H9 (cell line): ENCODE results near the gene TNRC6A. TPM values are rescaled to one million over a fixed set of nuclear protein-coding genes. Genes with fewer than 3 reads are reported as not detected.

Experiments
- DNase-seq: peaks from one replicate; pipeline ENCODE4 v3.0.0-alpha.2; 2017
- H2AFZ ChIP-seq: one replicate; pipeline ENCODE4 v1.6.1; 2013; ENCODE audit warnings: mild to moderate bottlenecking, low read length, control low read depth, moderate library complexity
- H2AK5ac ChIP-seq: 2 replicates; pipeline ENCODE4 v1.6.1; 2013; ENCODE audit warnings: low read length, control low read depth, mixed read lengths; ENCODE audit not compliant: insufficient read length
- H2BK120ac ChIP-seq: one replicate; pipeline ENCODE4 v1.6.1; 2013; ENCODE audit warnings: low read depth, mild to moderate bottlenecking, low read length, control low read depth, inconsistent platforms; ENCODE audit not compliant: poor library complexity, severe bottlenecking
- H2BK12ac ChIP-seq: 2 replicates; pipeline ENCODE4 v1.6.1; 2013; ENCODE audit warnings: low read length, control low read depth, mixed read lengths, low read depth; ENCODE audit not compliant: insufficient read length
- H2BK15ac ChIP-seq: 2 replicates; pipeline ENCODE4 v1.6.1; 2013; ENCODE audit warnings: low read depth, low read length, control low read depth
- H2BK20ac ChIP-seq: one replicate; pipeline ENCODE4 v1.6.1; 2013; ENCODE audit warnings: low read depth, mild to moderate bottlenecking, low read length, control low read depth, inconsistent platforms; ENCODE audit not compliant: poor library complexity, severe bottlenecking
- H2BK5ac ChIP-seq: 2 replicates; pipeline ENCODE4 v1.6.1; 2013; ENCODE audit warnings: low read length, control low read depth, mixed read lengths; ENCODE audit not compliant: insufficient read length
- H3K14ac ChIP-seq: 2 replicates; pipeline ENCODE4 v1.6.1; 2013; ENCODE audit warnings: low read length, control low read depth; ENCODE audit not compliant: insufficient read depth
- H3K18ac ChIP-seq: 2 replicates; pipeline ENCODE4 v1.6.1; 2013; ENCODE audit warnings: low read depth, mild to moderate bottlenecking, mixed read lengths, low read length, control low read depth; ENCODE audit not compliant: insufficient read length
- H3K23ac ChIP-seq: 2 replicates; pipeline ENCODE4 v1.6.1; 2013; ENCODE audit warnings: low read length, control low read depth, mixed read lengths, low read depth; ENCODE audit not compliant: insufficient read length
- H3K23me2 ChIP-seq: 2 replicates; pipeline ENCODE4 v1.6.1; 2013; ENCODE audit warnings: low read depth, mild to moderate bottlenecking, mixed read lengths, low read length, control low read depth; ENCODE audit not compliant: insufficient read length, poor library complexity, severe bottlenecking
- H3K27ac ChIP-seq: 2 replicates; pipeline ENCODE4 v1.5.1; 2013; ENCODE audit warnings: low read length, control low read depth, mixed read lengths, low read depth; ENCODE audit not compliant: insufficient read length
- H3K27me3 ChIP-seq: 2 replicates; pipeline ENCODE4 v1.6.1; 2013; ENCODE audit warnings: low read length, control low read depth, inconsistent platforms; ENCODE audit not compliant: insufficient read depth
- H3K4ac ChIP-seq: 2 replicates; pipeline ENCODE4 v1.6.1; 2013; ENCODE audit warnings: low read depth, mild to moderate bottlenecking, control low read depth, inconsistent platforms, low read length, moderate library complexity
- H3K4me1 ChIP-seq: 2 replicates; pipeline ENCODE4 v1.6.1; 2013; ENCODE audit warnings: low read length, control low read depth, inconsistent platforms; ENCODE audit not compliant: insufficient read depth
- H3K4me2 ChIP-seq: 2 replicates; pipeline ENCODE4 v1.6.1; 2013; ENCODE audit warnings: low read length, control low read depth, mixed read lengths; ENCODE audit not compliant: insufficient read length, insufficient read depth
- H3K56ac ChIP-seq: 2 replicates; pipeline ENCODE4 v1.6.1; 2013; ENCODE audit warnings: low read depth, mild to moderate bottlenecking, mixed read lengths, low read length, control low read depth; ENCODE audit not compliant: insufficient read length
- H3K79me1 ChIP-seq: 2 replicates; pipeline ENCODE4 v1.6.1; 2013; ENCODE audit warnings: low read depth, mild to moderate bottlenecking, moderate library complexity, low read length, control low read depth, inconsistent platforms; ENCODE audit not compliant: insufficient read depth, poor library complexity, severe bottlenecking
- H3K79me2 ChIP-seq: 2 replicates; pipeline ENCODE4 v1.6.1; 2013; ENCODE audit warnings: low read length, control low read depth, inconsistent platforms; ENCODE audit not compliant: insufficient read depth
- H3K9ac ChIP-seq: 2 replicates; pipeline ENCODE4 v1.6.1; 2013; ENCODE audit warnings: low read length, control low read depth, mixed read lengths; ENCODE audit not compliant: insufficient read length; ENCODE audit errors: extremely low read depth
- H3K9me3 ChIP-seq: one replicate; pipeline ENCODE4 v1.6.1; 2013; ENCODE audit warnings: low read depth, low read length, inconsistent platforms; ENCODE audit not compliant: control insufficient read depth
- H3T11ph ChIP-seq: one replicate; pipeline ENCODE4 v1.6.1; 2013; ENCODE audit warnings: mild to moderate bottlenecking, low read length, control low read depth, inconsistent platforms
- H4K20me1 ChIP-seq: one replicate; pipeline ENCODE4 v1.6.1; 2013; ENCODE audit not compliant: control insufficient read depth, insufficient read length, insufficient read depth
- H4K5ac ChIP-seq: 2 replicates; pipeline ENCODE4 v1.6.1; 2013; ENCODE audit warnings: low read depth, mild to moderate bottlenecking, mixed read lengths, low read length, control low read depth; ENCODE audit not compliant: insufficient read length
- H4K8ac ChIP-seq: replicated peaks from 2 replicates; pipeline ENCODE4 v1.6.1; 2013; ENCODE audit warnings: low read length, control low read depth, mixed read lengths, low read depth; ENCODE audit not compliant: insufficient read length
- H4K91ac ChIP-seq: 2 replicates; pipeline ENCODE4 v1.6.1; 2013; ENCODE audit warnings: low read depth, mild to moderate bottlenecking, moderate library complexity, mixed read lengths, low read length, control low read depth; ENCODE audit not compliant: insufficient read length
- H3K27ac Mint-ChIP-seq, 3 experiments: 2 replicates in 2 of 3; 3 replicates in 1 of 3; pipeline ENCODE4 v1.8.0; 2020 to 2021; ENCODE audit warnings: mixed read lengths in 3 of 3, mild to moderate bottlenecking in 1 of 3, moderate library complexity in 1 of 3
- H3K27me3 Mint-ChIP-seq: 2 replicates; pipeline ENCODE4 v1.8.0; 2021; ENCODE audit warnings: low read depth, mild to moderate bottlenecking, moderate library complexity, mixed read lengths
- H3K36me3 Mint-ChIP-seq, 3 experiments: 2 replicates in 2 of 3; 3 replicates in 1 of 3; pipeline ENCODE4 v1.8.0; 2020 to 2021; ENCODE audit warnings: low read depth in 3 of 3, mixed read lengths in 3 of 3; ENCODE audit not compliant: insufficient read depth in 1 of 3
- H3K4me1 Mint-ChIP-seq, 2 experiments: 2 replicates each; pipeline ENCODE4 v1.8.0; 2020; ENCODE audit warnings: mixed read lengths in 2 of 2
- H3K4me3 Mint-ChIP-seq, 2 experiments: 2 replicates in 1 of 2; 3 replicates in 1 of 2; pipeline ENCODE4 v1.8.0; 2020 to 2021; ENCODE audit warnings: mild to moderate bottlenecking in 2 of 2, mixed read lengths in 2 of 2, moderate library complexity in 1 of 2
- H3K9me3 Mint-ChIP-seq, 2 experiments: 2 replicates in 1 of 2; 3 replicates in 1 of 2; pipeline ENCODE4 v1.8.0; 2020; ENCODE audit warnings: mild to moderate bottlenecking in 2 of 2, mixed read lengths in 2 of 2, moderate library complexity in 1 of 2
- WGBS: extraction: QIAGEN DNeasy Blood & Tissue Kit; methylation state at CpG from one replicate; pipeline ENCODE4 v1.1.7; 2013; ENCODE audit warnings: missing lambda C conversion rate, low lambda C conversion rate, mixed read lengths; ENCODE audit not compliant: insufficient read length; ENCODE audit errors: extremely low coverage; 5-methylcytosine and 5-hydroxymethylcytosine counted together
- total RNA-seq: library from RNA; stranded (reverse); gene quantifications from 2 replicates; pipeline ENCODE4 v1.2.1, GENCODE V29; 2021
- TF ChIP-seq, protein P1 (sequence below): fragments of 200-600 bp; sonication (generic); conservative IDR thresholded peaks from 3 replicates; pipeline ENCODE4 v1.8.0; 2021; ENCODE audit warnings: antibody characterized with exemption, mild to moderate bottlenecking

Gene TNRC6A
- total RNA-seq, 1 experiment from 2014 or later, result 114 TPM

DNA sequence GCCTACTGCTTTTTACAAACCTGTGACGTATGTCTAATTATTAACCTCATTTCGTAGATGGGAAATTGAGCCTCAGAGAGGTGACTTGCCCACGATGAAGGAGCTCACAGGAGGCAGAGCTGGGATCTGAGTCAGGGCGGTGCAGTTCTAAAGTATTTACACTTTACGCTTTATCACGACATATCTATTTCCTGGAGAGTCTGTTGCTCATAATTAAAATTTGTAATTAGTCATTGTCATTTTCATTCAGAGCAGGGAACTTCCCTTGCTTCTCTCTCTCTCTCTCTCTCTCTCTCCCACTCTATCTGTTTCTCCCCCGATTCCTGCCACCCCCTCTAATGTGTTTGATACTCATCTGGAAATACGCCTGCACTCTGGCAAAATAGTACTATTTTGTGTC is 122.2 kb downstream of the TNRC6A start:
- no peak overlapping the region for H2BK12ac ChIP-seq
- H3T11ph ChIP-seq, result no peak overlapping the region
- no CpG with 5 or more reads among the region's 8 CpGs for WGBS
- no peaks in the 10 kb centered on the region for H3K79me1 ChIP-seq
- H3K56ac ChIP-seq, result no peak overlapping the region
- H3K14ac ChIP-seq, result no peak overlapping the region
- H3K23me2 ChIP-seq, result no peaks in the 10 kb centered on the region
- no peak overlapping the region for H4K5ac ChIP-seq
- no peak overlapping the region for H2AFZ ChIP-seq
- H3K9me3 ChIP-seq, result no peaks in the 10 kb centered on the region
- no peak overlapping the region for H2BK120ac ChIP-seq
- no peak overlapping the region for H3K23ac ChIP-seq
- no peak overlapping the region for H2AK5ac ChIP-seq
- no peak overlapping the region for H3K27ac ChIP-seq
- TF ChIP-seq, protein P1, sequence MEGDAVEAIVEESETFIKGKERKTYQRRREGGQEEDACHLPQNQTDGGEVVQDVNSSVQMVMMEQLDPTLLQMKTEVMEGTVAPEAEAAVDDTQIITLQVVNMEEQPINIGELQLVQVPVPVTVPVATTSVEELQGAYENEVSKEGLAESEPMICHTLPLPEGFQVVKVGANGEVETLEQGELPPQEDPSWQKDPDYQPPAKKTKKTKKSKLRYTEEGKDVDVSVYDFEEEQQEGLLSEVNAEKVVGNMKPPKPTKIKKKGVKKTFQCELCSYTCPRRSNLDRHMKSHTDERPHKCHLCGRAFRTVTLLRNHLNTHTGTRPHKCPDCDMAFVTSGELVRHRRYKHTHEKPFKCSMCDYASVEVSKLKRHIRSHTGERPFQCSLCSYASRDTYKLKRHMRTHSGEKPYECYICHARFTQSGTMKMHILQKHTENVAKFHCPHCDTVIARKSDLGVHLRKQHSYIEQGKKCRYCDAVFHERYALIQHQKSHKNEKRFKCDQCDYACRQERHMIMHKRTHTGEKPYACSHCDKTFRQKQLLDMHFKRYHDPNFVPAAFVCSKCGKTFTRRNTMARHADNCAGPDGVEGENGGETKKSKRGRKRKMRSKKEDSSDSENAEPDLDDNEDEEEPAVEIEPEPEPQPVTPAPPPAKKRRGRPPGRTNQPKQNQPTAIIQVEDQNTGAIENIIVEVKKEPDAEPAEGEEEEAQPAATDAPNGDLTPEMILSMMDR, result no peak
- H4K8ac ChIP-seq, result no peak overlapping the region
- no peak overlapping the region for H2BK5ac ChIP-seq
- H3K4me2 ChIP-seq, result no peak overlapping the region
- Mint-ChIP-seq H3K4me1 (peaks cover 2 to 9% of the 10 kb centered on the region in 2 experiments; a peak in 2 of 4 replicates), H3K27me3 (peaks cover 1% of the 10 kb centered on the region; the same call in 1 of the 2 replicates), H3K9me3 (no peaks in the 10 kb centered on the region), H3K36me3 (no peaks in the 10 kb centered on the region), H3K27ac (no peak overlapping the region), H3K4me3 (no peak overlapping the region)
- peaks cover 3% of the 10 kb centered on the region for H4K20me1 ChIP-seq
- H3K9ac ChIP-seq, result no peak overlapping the region
- H3K18ac ChIP-seq, result no peak overlapping the region
- no peak overlapping the region for H2BK15ac ChIP-seq
- H2BK20ac ChIP-seq, result no peak overlapping the region
- H3K79me2 ChIP-seq, result no peaks in the 10 kb centered on the region
- no peak for DNase-seq
- no peaks in the 10 kb centered on the region for H3K27me3 ChIP-seq
- no peak overlapping the region for H3K4ac ChIP-seq
- H4K91ac ChIP-seq, result no peak overlapping the region
- H3K4me1 ChIP-seq, result no peaks in the 10 kb centered on the region
